HepG2 (cell line): Measurements from ENCODE around the gene LMNA. TPM values are rescaled to one million over a fixed set of nuclear protein-coding genes. Genes with fewer than 3 reads are reported as not detected.

ENCODE experiments used
- AKNA ChIP-seq: sonication (generic); formaldehyde crosslinking; IDR thresholded peaks from 2 replicates; pipeline ENCODE4 v1.4.0; 2020; ENCODE audit warnings: missing genetic modification reagents, borderline replicate concordance
- CAMTA2 ChIP-seq: sonication (generic); formaldehyde crosslinking; IDR thresholded peaks from 2 replicates; pipeline ENCODE4 v1.4.0; 2020; ENCODE audit warnings: mild to moderate bottlenecking, missing genetic modification reagents, borderline replicate concordance
- CREM ChIP-seq, 2 experiments: sonication (generic) in 1 of 2; formaldehyde crosslinking in 1 of 2; IDR thresholded peaks; 2 replicates each; pipeline versions ENCODE4 v1.4.0 to v1.6.1; 2016 to 2020; ENCODE audit warnings: antibody characterized with exemption in 1 of 2, mild to moderate bottlenecking in 1 of 2, missing genetic modification reagents in 1 of 2
- FOSL2 ChIP-seq: sonication (generic); formaldehyde crosslinking; IDR thresholded peaks from 2 replicates; pipeline ENCODE4 v1.4.0; 2020; ENCODE audit warnings: missing genetic modification reagents
- GATAD1 ChIP-seq: IDR thresholded peaks from 2 replicates; pipeline ENCODE4 v1.6.1; 2016; ENCODE audit warnings: missing genetic modification reagents, missing compliant biosample characterization
- KLF6 ChIP-seq: IDR thresholded peaks from 2 replicates; pipeline ENCODE4 v1.8.0; 2016; ENCODE audit warnings: missing biosample characterization, missing genetic modification reagents
- NR0B2 ChIP-seq: sonication (generic); formaldehyde crosslinking; IDR thresholded peaks from 2 replicates; pipeline ENCODE4 v1.4.0; 2020; ENCODE audit warnings: mild to moderate bottlenecking, missing genetic modification reagents
- PBX2 ChIP-seq: IDR thresholded peaks from 2 replicates; pipeline ENCODE4 v1.6.1; 2016; ENCODE audit warnings: control low read depth
- RFXANK ChIP-seq: IDR thresholded peaks from 2 replicates; pipeline ENCODE4 v1.6.1; 2016
- SMYD3 ChIP-seq: sonication (generic); formaldehyde crosslinking; IDR thresholded peaks from 2 replicates; pipeline ENCODE4 v1.8.1; 2023; ENCODE audit warnings: mild to moderate bottlenecking, missing genetic modification reagents
- TRIM24 ChIP-seq: sonication (generic); formaldehyde crosslinking; IDR thresholded peaks from 2 replicates; pipeline ENCODE4 v1.8.0; 2022; ENCODE audit warnings: mild to moderate bottlenecking, missing genetic modification reagents
- ZFP36 ChIP-seq: fragments of 150-350 bp; IDR thresholded peaks from 2 replicates; pipeline ENCODE4 v1.6.1; 2018; ENCODE audit warnings: borderline replicate concordance, low read length, low read depth; ENCODE audit not compliant: partially characterized antibody
- ZNF30 ChIP-seq: sonication (generic); formaldehyde crosslinking; IDR thresholded peaks from 2 replicates; pipeline ENCODE4 v1.5.0; 2020; ENCODE audit warnings: mild to moderate bottlenecking, missing genetic modification reagents
- ZNF549 ChIP-seq: sonication (generic); formaldehyde crosslinking; IDR thresholded peaks from 2 replicates; pipeline ENCODE4 v1.5.0; 2020; ENCODE audit warnings: missing genetic modification reagents
- ZNF704 ChIP-seq: sonication (generic); formaldehyde crosslinking; IDR thresholded peaks from 2 replicates; pipeline ENCODE4 v1.8.1; 2023; ENCODE audit warnings: mild to moderate bottlenecking, inconsistent platforms, moderate library complexity, missing genetic modification reagents, borderline replicate concordance
- ZNF761 ChIP-seq: sonication (generic); formaldehyde crosslinking; conservative IDR thresholded peaks from 2 replicates; pipeline ENCODE4 v1.4.0; 2020; ENCODE audit warnings: mild to moderate bottlenecking, missing genetic modification reagents
- ZNF83 ChIP-seq: sonication (generic); formaldehyde crosslinking; IDR thresholded peaks from 2 replicates; pipeline ENCODE4 v1.4.0; 2020; ENCODE audit warnings: missing genetic modification reagents, mild to moderate bottlenecking, borderline replicate concordance
- ZNF879 ChIP-seq: sonication (generic); formaldehyde crosslinking; IDR thresholded peaks from 2 replicates; pipeline ENCODE4 v1.8.1; 2023; ENCODE audit warnings: missing genetic modification reagents
- ZSCAN25 ChIP-seq: sonication (generic); formaldehyde crosslinking; IDR thresholded peaks from 2 replicates; pipeline ENCODE4 v1.8.0; 2022; ENCODE audit warnings: mild to moderate bottlenecking, missing genetic modification reagents
- ZSCAN29 ChIP-seq: sonication (generic); formaldehyde crosslinking; conservative IDR thresholded peaks from 2 replicates; pipeline ENCODE4 v1.4.0; 2020; ENCODE audit warnings: mild to moderate bottlenecking, missing genetic modification reagents
- polyA plus RNA-seq, 8 experiments: library from polyadenylated mRNA; depleted of rRNA in 3 of 8; stranded (reverse) in 7 of 8; unstranded in 1 of 8; fragments of >200 nt; fragmentation: Illumina TruSeq in 4 of 8; extraction: Trizol in 4 of 8; gene quantifications; 2 replicates each; pipeline versions ENCODE4 v1.2.1 to v1.2.3, GENCODE V29; 2011 to 2016; ENCODE audit warnings: low read depth in 4 of 8, missing spikeins in 1 of 8, mixed read lengths in 1 of 8; ENCODE audit not compliant: insufficient read depth in 1 of 8
- total RNA-seq, 5 experiments: library from RNA; depleted of rRNA; stranded (reverse); fragments of >200 nt; fragmentation: Illumina TruSeq; extraction: Trizol; gene quantifications; 2 replicates each; pipeline ENCODE4 v1.2.3, GENCODE V29; 2016; ENCODE audit warnings: low read depth in 1 of 5

The LMNA gene
- total and polyA plus RNA-seq, 2 of the 13 experiments (the other 11 are each of a cell fraction or from before 2014, with no cell fraction given): 107 to 225 TPM

GRCh38 chr1:156123356-156124196 is 9.1 kb downstream of the LMNA start (continued):
- TF ChIP-seq AKNA (CRISPR knock-in tag) (no peak), CREM (IDR thresholded peaks at IDR 0.05) (0 out of 2 replicates have a peak, but pooled peaks have one; percentile 24), CREM (CRISPR knock-in tag; IDR thresholded peaks at IDR 0.05) (no peak), CAMTA2 (no peak), ZNF704 (CRISPR knock-in tag) (no peak), ZNF549 (CRISPR knock-in tag) (no peak), KLF6 (CRISPR knock-in tag) (peak; percentile 80), ZSCAN25 (CRISPR knock-in tag) (no peak), RFXANK (no peak), ZNF761 (CRISPR knock-in tag) (no peak), ZNF879 (no peak), ZFP36 (no peak), GATAD1 (CRISPR knock-in tag) (peak; percentile 24; the same call in 1 of the 2 replicates), SMYD3 (CRISPR knock-in tag) (no peak), PBX2 (CRISPR knock-in tag) (no peak), NR0B2 (CRISPR knock-in tag) (0 out of 2 replicates have a peak, but pooled peaks have one; percentile 37), TRIM24 (no peak), ZNF83 (CRISPR knock-in tag) (no peak), ZSCAN29 (no peak), FOSL2 (CRISPR knock-in tag) (peak; percentile 94), ZNF30 (CRISPR knock-in tag) (no peak)
